Epithelial cell of prostate (primary cell): ENCODE measurements around the gene NAAA.
"Not testable (repeated sequence)": the region's sequence is repeated elsewhere in the genome, so short reads cannot be mapped to it uniquely, and the experiment has no call there.

Experiments used
- DNase-seq: peaks from one replicate; pipeline ENCODE4 v3.0.0-alpha.2; 2011; ENCODE audit warnings: low read depth, low spot score
- H3K27ac ChIP-seq: fragments of 450-650 bp; 2 replicates; pipeline ENCODE4 v1.5.1; 2017; ENCODE audit warnings: mild to moderate bottlenecking

Gene NAAA

DNA sequence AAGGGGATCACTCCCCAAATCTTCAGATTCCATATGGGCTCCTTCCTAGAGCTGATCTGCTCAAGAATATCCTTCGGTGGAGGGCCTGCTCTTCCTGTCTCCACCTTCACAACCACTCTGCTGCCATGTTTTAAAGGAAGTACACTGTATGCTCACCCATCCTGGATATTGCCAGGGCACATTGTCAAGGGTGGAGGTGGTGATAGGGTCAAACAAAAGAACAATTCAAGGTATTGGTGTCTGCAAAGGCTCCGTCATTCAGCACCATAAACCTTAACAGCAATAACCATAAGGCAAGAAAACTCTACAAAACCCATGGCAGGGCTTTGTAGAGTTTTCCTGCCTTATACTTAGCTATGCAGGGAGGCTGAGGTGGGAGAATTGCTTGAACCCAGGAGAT, 18.9 kb downstream of the NAAA start:
- no peak for DNase-seq
- no peak overlapping the region for H3K27ac ChIP-seq

GRCh38 chr4:75920327-75920726, 20.5 kb downstream of the NAAA start:
- H3K27ac ChIP-seq = no peak overlapping the region
- DNase-seq = no peak

DNA sequence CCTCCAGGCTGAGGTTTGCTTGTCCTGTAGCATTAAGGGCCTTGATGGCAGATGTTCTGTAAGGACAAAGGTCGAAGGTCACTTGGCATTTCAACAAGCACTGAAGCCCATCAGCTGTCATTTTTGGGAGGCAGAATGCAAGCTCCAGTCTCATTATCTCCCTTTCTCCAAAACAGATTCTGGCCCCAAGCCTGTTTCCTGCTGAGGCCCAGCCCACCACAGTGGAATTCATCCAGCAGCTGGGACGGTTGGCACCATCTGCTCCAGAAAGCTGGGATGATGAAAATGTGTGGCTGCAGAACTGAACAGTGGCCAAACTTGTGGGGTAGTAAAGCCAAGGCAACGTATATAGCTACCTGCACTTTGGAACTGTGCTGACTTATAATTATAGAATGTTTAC, 20.9 kb downstream of the NAAA start:
- no peak overlapping the region for H3K27ac ChIP-seq
- no peak for DNase-seq

- no peak for DNase-seq
- no peak overlapping the region for H3K27ac ChIP-seq
These were observed 24.6 kb downstream of the NAAA start for GRCh38 chr4:75916091-75916661.

- no peak for DNase-seq
- H3K27ac ChIP-seq = no peak overlapping the region
These were observed 27.8 kb downstream of the NAAA start for GRCh38 chr4:75912968-75913367.

DNA sequence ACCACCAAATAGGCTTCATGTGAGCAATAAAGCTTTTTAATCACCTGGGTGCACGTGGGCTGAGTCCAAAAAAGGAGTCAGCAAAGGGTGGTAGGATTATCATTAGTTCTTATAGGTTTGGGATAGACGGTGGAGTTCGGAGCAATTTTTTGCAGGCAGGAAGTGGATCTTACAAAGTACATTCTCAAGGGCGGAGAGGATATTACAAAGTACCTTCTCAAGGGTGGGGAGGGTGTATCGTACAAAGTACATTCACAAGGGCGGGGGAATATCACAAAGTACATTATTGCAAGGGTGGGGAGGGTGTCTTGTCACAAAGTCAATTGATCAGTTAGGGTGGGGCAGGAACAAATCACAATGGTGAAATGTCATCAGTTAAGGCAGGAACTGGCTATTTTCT, 30.0 kb downstream of the NAAA start:
- DNase-seq, H3K27ac ChIP-seq: not testable (repeated sequence)

DNA sequence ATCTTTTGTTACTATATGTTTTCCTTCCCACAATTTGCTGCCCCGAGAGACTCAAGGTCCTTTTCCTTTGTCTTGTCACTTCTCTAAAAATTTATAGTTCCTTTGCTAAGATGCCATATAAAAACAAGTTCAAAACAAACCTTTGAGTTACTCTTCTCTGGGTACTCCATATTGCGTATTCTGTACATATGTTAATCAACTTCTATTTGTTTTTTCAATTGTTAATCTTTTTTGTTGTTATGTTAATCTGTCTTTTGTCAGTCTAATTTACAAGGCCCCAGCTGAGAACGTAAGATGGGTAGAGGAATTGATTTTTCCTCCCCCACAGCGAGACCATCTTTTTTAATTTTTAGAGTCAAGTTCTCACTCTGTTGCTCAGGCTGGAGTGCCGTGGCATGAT, 31.4 kb downstream of the NAAA start:
- DNase-seq = no peak

GRCh38 chr4:75908555-75908954, 32.3 kb downstream of the NAAA start:
- no peak overlapping the region for H3K27ac ChIP-seq
- DNase-seq = no peak

More for the DNA sequence above, 31.4 kb downstream of the NAAA start:
- no peak overlapping the region for H3K27ac ChIP-seq

DNA sequence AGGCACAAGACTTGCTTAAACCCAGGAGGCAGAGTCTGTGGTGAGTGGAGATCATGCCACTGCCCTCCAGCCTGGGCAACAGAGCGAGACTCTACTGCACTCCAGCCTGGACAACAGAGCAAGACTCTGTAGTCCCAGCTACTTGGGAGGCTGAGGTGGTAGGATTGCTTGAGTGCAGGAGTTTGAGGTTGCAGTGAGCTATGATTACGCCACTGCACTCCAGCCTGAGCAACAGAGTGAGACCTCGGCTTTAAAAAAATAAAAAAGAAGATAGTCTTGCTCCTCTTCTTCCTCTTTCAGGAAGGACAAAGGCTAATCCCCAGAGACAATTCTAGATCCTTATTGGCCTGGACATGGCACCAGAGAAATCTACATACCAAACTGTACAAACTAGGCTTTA, 32.8 kb downstream of the NAAA start:
- DNase-seq = no peak
- H3K27ac ChIP-seq = no peak overlapping the region

DNA sequence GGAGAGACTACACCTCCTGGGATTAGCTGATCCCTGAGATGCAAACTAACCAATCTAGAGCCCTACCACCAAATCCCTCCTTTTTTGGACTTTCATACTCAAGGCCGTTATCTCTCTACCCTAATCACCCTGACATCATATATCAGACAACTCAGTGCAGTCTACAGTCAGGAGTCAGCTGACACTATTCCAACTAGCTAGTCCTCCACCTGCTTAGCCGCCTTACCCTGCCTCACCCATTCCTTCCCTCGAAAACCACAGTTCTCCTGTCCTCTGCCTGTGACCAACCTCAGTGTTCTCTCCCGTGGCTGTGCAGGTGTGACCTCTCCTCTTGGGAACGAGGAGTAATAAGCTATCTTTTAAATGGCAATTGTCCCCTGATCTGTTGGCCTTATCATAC, 36.7 kb downstream of the NAAA start:
- H3K27ac ChIP-seq = no peak overlapping the region
- no peak for DNase-seq

DNA sequence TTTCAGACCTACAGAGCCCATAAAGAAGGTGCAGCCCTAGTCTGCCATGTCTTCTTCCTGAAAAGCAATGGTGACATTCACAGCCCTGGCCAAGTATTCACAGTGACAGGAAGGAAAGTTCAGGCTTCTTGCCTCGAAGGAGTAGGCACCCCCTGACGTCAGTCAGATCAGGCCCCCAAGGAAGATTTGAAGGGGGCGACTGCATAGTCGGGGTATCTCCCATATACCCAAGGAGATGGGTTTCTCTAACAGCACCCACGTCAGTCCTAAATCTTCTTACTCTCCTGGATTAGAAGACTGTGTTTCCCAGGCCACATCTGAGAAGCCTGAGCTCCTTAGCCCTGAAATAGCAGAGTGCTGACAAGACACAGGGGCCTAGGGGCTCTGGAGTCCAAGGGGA, 38.5 kb downstream of the NAAA start, which contains the start of gene PPEF2:
Gene PPEF2, minus strand, starts transcription at position 101 of the 400 bp plus-strand sequence. CDS start 6,127 bp downstream, outside the sequence.
- no peak within 1 kb of the TSS for H3K27ac ChIP-seq
- no peak for DNase-seq

DNA sequence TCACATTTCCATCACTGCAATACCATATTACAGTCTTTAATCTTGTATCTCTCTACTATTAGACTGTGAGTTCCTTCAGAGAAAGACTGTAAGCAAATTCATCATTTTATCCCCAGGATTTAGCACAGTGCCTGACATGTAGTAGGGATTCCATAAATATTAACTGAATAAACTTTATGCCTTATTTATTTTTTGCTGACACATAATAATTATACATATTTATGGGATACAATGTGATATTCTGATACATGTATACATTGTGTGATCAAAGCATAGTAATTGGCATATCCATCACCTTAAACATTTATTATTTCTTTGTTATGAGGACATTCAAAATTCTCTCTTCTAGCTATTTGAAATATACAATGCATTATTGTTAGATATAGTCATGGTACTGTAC, 42.3 kb downstream of the NAAA start:
- H3K27ac ChIP-seq = no peak overlapping the region
- DNase-seq = no peak

- no peak for DNase-seq
- no peak overlapping the region for H3K27ac ChIP-seq
These were observed 45.0 kb downstream of the NAAA start for GRCh38 chr4:75895744-75896314.

DNA sequence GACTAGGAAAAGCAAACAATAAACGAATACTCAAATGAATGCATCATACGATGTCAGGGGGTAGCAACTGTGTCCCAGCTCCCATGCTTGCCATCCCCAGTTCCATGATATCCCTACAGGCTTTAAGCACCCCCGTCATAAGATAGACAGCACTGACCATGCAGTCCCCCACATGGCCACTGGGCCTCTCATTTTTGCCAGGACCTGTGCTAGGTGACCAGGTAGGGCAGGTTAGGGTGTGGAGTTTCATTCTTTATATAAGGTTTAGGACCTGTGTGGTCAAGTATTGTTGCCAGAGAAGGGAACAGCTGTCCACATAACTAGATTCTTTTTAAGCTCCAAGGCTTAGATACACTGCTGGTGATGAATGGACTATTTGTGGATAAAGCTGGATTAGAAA, 48.3 kb downstream of the NAAA start:
- no peak overlapping the region for H3K27ac ChIP-seq
- DNase-seq = no peak

- H3K27ac ChIP-seq = no peak overlapping the region
- no peak for DNase-seq
These were observed 49.2 kb downstream of the NAAA start for GRCh38 chr4:75891611-75892010.

- no peak for DNase-seq
- H3K27ac ChIP-seq = no peak overlapping the region
These were observed 51.1 kb downstream of the NAAA start for GRCh38 chr4:75889537-75890199.

GRCh38 chr4:75886104-75886503, 54.7 kb downstream of the NAAA start:
- no peak overlapping the region for H3K27ac ChIP-seq
- no peak for DNase-seq

- no peak overlapping the region for H3K27ac ChIP-seq
- DNase-seq = no peak
These were observed 59.3 kb downstream of the NAAA start for GRCh38 chr4:75881476-75881875.

- no peak for DNase-seq
- H3K27ac ChIP-seq = no peak overlapping the region
These were observed 60.5 kb downstream of the NAAA start for GRCh38 chr4:75880278-75880677.

DNA sequence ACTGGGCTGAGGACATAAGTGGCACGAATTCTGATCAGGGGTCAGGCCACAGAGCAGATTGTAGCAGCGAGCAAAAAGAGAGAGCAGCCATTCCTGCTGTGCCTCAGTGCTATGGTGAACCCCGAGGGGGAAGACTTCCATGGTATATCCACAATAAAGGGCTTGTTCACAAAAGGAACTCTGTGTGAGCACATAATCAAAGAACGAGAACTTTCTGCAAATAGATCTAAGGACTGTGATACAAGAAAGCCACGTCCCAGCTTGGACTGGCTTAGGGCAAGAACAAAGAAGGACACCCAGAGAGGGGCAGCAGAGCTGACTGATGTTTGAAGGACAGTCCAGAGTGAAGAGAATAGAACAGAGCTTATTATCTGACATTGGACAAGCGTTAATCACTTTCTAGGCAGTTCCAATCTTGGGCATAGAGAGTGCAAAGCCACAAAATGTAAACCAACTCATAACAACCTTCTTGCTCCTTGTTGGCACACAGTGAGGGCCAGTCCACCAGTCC, 62.5 kb downstream of the NAAA start:
- H3K27ac ChIP-seq = no peak overlapping the region
- no peak for DNase-seq

DNA sequence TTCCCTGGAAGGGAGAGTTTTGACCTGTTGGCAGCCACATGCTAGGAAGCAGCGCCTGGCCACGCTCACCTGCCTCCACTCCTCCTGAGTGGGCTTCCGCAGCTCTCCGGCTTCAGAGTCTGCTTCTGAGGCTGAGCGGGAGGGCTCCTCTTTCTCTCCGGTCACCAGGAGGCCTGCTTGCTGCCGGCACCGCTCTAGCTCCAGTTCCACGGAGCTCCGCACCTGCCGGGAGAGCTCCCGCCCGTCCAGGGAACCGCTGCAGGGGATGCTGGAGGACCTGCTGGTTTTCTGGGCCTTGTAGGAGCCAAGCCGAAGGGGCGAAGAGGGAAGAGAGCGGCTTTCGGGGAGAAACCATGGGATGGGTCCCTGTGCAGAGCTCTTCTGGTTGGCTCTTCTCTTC, 64.6 kb downstream of the NAAA start:
- no peak for DNase-seq
- H3K27ac ChIP-seq = no peak overlapping the region

- no peak for DNase-seq
- no peak overlapping the region for H3K27ac ChIP-seq
These were observed 71.7 kb downstream of the NAAA start for GRCh38 chr4:75869100-75869499.
